ENCODE data around the gene PRKAG2.
"Not testable (repeated sequence)": the region's sequence is repeated elsewhere in the genome, so short reads cannot be mapped to it uniquely, and the experiment has no call there.

The PRKAG2 gene

GRCh38 chr7:151876899-151877777 lies at the start of gene PRKAG2:
TSS of gene PRKAG2 (minus strand) at chr7:151877115. CDS start at chr7:151876620, 495 bp downstream.
- DNase-seq: peak; percentile 62

- no peak for DNase-seq
Measured at GRCh38 chr7:151926336-151926712, 49.4 kb upstream of the PRKAG2 start.

- no peak for DNase-seq
Measured at GRCh38 chr7:151925446-151926335, 48.8 kb upstream of the PRKAG2 start.

- DNase-seq: no peak
Measured at GRCh38 chr7:151924508-151924907, 47.6 kb upstream of the PRKAG2 start.

- DNase-seq: no peak
Measured at GRCh38 chr7:151924001-151924400, 47.1 kb upstream of the PRKAG2 start.

- DNase-seq: no peak
Measured at GRCh38 chr7:151923097-151923876, 46.4 kb upstream of the PRKAG2 start.

- no peak for DNase-seq
Measured at GRCh38 chr7:151921451-151921850, 44.5 kb upstream of the PRKAG2 start.

GRCh38 chr7:151920488-151920887 lies 43.6 kb upstream of the PRKAG2 start:
- no peak for DNase-seq

- DNase-seq: no peak
Measured at GRCh38 chr7:151919595-151919994, 42.7 kb upstream of the PRKAG2 start.

- no peak for DNase-seq
Measured at GRCh38 chr7:151918510-151918843, 41.6 kb upstream of the PRKAG2 start.

GRCh38 chr7:151917791-151918509 lies 41.0 kb upstream of the PRKAG2 start:
- DNase-seq: no peak

GRCh38 chr7:151914051-151914450 lies 37.1 kb upstream of the PRKAG2 start:
- DNase-seq: no peak

GRCh38 chr7:151910655-151911054 lies 33.7 kb upstream of the PRKAG2 start:
- DNase-seq: not testable (repeated sequence)

- not testable (repeated sequence) for DNase-seq
Measured at GRCh38 chr7:151907115-151907514, 30.2 kb upstream of the PRKAG2 start.

GRCh38 chr7:151905766-151906165 lies 28.9 kb upstream of the PRKAG2 start:
- DNase-seq: no peak

GRCh38 chr7:151905353-151905752 lies 28.4 kb upstream of the PRKAG2 start:
- DNase-seq: no peak

GRCh38 chr7:151904270-151904669 lies 27.4 kb upstream of the PRKAG2 start:
- no peak for DNase-seq

- no peak for DNase-seq
Measured at GRCh38 chr7:151903249-151904032, 26.5 kb upstream of the PRKAG2 start.

GRCh38 chr7:151902311-151902710 lies 25.4 kb upstream of the PRKAG2 start:
- DNase-seq: no peak

GRCh38 chr7:151901828-151902227 lies 24.9 kb upstream of the PRKAG2 start:
- no peak for DNase-seq

- no peak for DNase-seq
Measured at GRCh38 chr7:151900986-151901621, 24.2 kb upstream of the PRKAG2 start.
